ENCODE data around the gene PARD3B.

PARD3B gene

DNA sequence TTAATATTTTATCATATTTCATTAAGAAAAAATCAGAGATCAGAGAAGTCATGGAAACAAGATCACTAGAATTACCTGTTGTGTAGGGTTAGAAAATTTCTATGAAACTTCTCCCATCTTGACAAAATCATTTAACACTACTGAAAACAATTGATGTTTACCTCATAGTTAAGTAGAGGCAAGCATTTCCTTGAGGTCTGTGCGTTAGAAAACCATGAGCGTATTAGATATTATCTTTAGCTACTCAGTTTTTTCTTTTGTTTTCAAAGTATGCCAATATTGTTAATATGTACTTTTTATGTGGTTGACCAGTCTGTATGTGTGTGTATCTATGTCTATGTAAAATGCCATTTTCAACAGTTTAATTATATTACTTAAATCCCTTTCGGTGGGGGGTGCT is 335.7 kb downstream of the PARD3B start:
- POLR2A ChIA-PET, result no interaction called here

GRCh38 chr2:204881655-204882054 is 336.4 kb downstream of the PARD3B start:
- Histone ChIP-seq H3K27ac (ENCODE audit: insufficient read depth in 1 of 2, low read depth in 1 of 2, low read length in 2 of 2, poor library complexity in 1 of 2, severe bottlenecking in 2 of 2) (no peak overlapping the region), H3K4me3 (ENCODE audit: control insufficient read depth in 1 of 7, extremely low read depth in 1 of 7, insufficient read depth in 4 of 7, low read depth in 2 of 7, low read length in 6 of 7) (no peak overlapping the region), H3K36me3 (ENCODE audit: control insufficient read depth in 4 of 4, insufficient read depth in 4 of 4, low read length in 3 of 4) (no peaks in the 10 kb centered on the region), H3K27me3 (replicated peaks in 2 of 5; ENCODE audit: control insufficient read depth in 4 of 5, insufficient read depth in 5 of 5, low read length in 4 of 5) (no peaks in the 10 kb centered on the region), H3K9me3 (ENCODE audit: control extremely low read depth in 1 of 5, control insufficient read depth in 4 of 5, insufficient read depth in 2 of 5, low read depth in 1 of 5, low read length in 4 of 5) (no peaks in the 10 kb centered on the region), H3K4me1 (ENCODE audit: control extremely low read depth in 1 of 4, control insufficient read depth in 4 of 4, insufficient read depth in 4 of 4, low read length in 3 of 4) (no peaks in the 10 kb centered on the region)
- POLR2A ChIA-PET, result no interaction called here
- CTCF ChIA-PET, result interaction anchor here (0.5 to 1.7 kb wide), 6 partner anchors 10 to 1044 kb away, joined by 3 to 5 read pairs (median 3); no protein-coding TSS in a partner anchor
- DNase-seq, result no peak
- 71% methylated on average over 4 of the region's 4 CpGs for WGBS (ENCODE audit: insufficient coverage)

More for the DNA sequence above, 335.7 kb downstream of the PARD3B start:
- Histone ChIP-seq H3K27me3 (replicated peaks in 2 of 5; ENCODE audit: control insufficient read depth in 4 of 5, insufficient read depth in 5 of 5, low read length in 4 of 5) (no peaks in the 10 kb centered on the region), H3K27ac (ENCODE audit: insufficient read depth in 1 of 2, low read depth in 1 of 2, low read length in 2 of 2, poor library complexity in 1 of 2, severe bottlenecking in 2 of 2) (no peak overlapping the region), H3K4me3 (ENCODE audit: control insufficient read depth in 1 of 7, extremely low read depth in 1 of 7, insufficient read depth in 4 of 7, low read depth in 2 of 7, low read length in 6 of 7) (no peak overlapping the region), H3K4me1 (ENCODE audit: control extremely low read depth in 1 of 4, control insufficient read depth in 4 of 4, insufficient read depth in 4 of 4, low read length in 3 of 4) (no peaks in the 10 kb centered on the region), H3K9me3 (ENCODE audit: control extremely low read depth in 1 of 5, control insufficient read depth in 4 of 5, insufficient read depth in 2 of 5, low read depth in 1 of 5, low read length in 4 of 5) (no peaks in the 10 kb centered on the region), H3K36me3 (ENCODE audit: control insufficient read depth in 4 of 4, insufficient read depth in 4 of 4, low read length in 3 of 4) (no peaks in the 10 kb centered on the region)
- DNase-seq, result no peak
- CTCF ChIA-PET, result interaction anchor here (1.3 to 1.7 kb wide), 2 partner anchors 9 to 795 kb away, joined by 3 to 5 read pairs; no protein-coding TSS in a partner anchor
- no CpG with 5 or more reads among the region's 3 CpGs for WGBS (ENCODE audit: insufficient coverage)

DNA sequence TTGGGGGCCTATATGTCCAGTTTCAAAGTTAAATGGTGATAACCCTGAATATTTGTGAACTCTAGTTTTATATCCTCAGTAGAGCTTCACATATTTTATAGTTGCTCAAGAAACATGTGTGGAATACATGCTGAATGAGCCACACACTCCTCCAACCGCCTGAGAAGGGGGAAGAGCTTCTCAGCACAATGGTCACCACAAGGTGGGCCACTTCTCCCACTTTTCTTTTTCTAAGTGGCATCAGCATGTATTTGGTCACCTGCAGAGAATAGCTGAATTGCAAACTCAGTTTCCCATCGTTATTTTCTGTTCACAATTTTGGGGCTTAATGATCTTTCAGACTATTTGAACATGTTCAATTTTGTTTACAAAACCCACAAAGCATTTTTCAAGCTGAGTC is 340.5 kb downstream of the PARD3B start:
- H3K4me1 ChIP-seq (ENCODE audit: control extremely low read depth in 1 of 4, control insufficient read depth in 4 of 4, insufficient read depth in 4 of 4, low read length in 3 of 4), result no peaks in the 10 kb centered on the region
- H3K4me3 ChIP-seq (ENCODE audit: control insufficient read depth in 1 of 7, extremely low read depth in 1 of 7, insufficient read depth in 4 of 7, low read depth in 2 of 7, low read length in 6 of 7), result no peak overlapping the region
- POLR2A ChIA-PET, result no interaction called here
- H3K9me3 ChIP-seq (ENCODE audit: control extremely low read depth in 1 of 5, control insufficient read depth in 4 of 5, insufficient read depth in 2 of 5, low read depth in 1 of 5, low read length in 4 of 5), result no peaks in the 10 kb centered on the region
- peak; percentile 45 to 67 (median 60) for DNase-seq
- H3K27ac ChIP-seq (ENCODE audit: insufficient read depth in 1 of 2, low read depth in 1 of 2, low read length in 2 of 2, poor library complexity in 1 of 2, severe bottlenecking in 2 of 2), result no peak overlapping the region
- no peaks in the 10 kb centered on the region for H3K27me3 ChIP-seq (replicated peaks in 2 of 5; ENCODE audit: control insufficient read depth in 4 of 5, insufficient read depth in 5 of 5, low read length in 4 of 5)
- 50% methylated on average over 2 of the region's 2 CpGs for WGBS (ENCODE audit: insufficient coverage)
- H3K36me3 ChIP-seq (ENCODE audit: control insufficient read depth in 4 of 4, insufficient read depth in 4 of 4, low read length in 3 of 4), result no peaks in the 10 kb centered on the region
- CTCF ChIA-PET, result interaction anchor here (0.7 to 2.7 kb wide), 6 partner anchors 10 to 790 kb away, joined by 3 to 14 read pairs (median 4); no protein-coding TSS in a partner anchor

- H3K27me3 ChIP-seq (replicated peaks in 2 of 5; ENCODE audit: control insufficient read depth in 4 of 5, insufficient read depth in 5 of 5, low read length in 4 of 5), result no peaks in the 10 kb centered on the region
- H3K4me3 ChIP-seq (ENCODE audit: control insufficient read depth in 1 of 7, extremely low read depth in 1 of 7, insufficient read depth in 4 of 7, low read depth in 2 of 7, low read length in 6 of 7), result no peak overlapping the region
- H3K9me3 ChIP-seq (ENCODE audit: control extremely low read depth in 1 of 5, control insufficient read depth in 4 of 5, insufficient read depth in 2 of 5, low read depth in 1 of 5, low read length in 4 of 5), result no peaks in the 10 kb centered on the region
- WGBS (ENCODE audit: insufficient coverage), result no CpG with 5 or more reads among the region's 1 CpG
- no peak for DNase-seq
- CTCF ChIA-PET, result interaction anchor here (2.1 to 2.7 kb wide), 3 partner anchors 9 to 789 kb away, joined by 5 to 14 read pairs (median 13); no protein-coding TSS in a partner anchor
- no peaks in the 10 kb centered on the region for H3K36me3 ChIP-seq (ENCODE audit: control insufficient read depth in 4 of 4, insufficient read depth in 4 of 4, low read length in 3 of 4)
- no peaks in the 10 kb centered on the region for H3K4me1 ChIP-seq (ENCODE audit: control extremely low read depth in 1 of 4, control insufficient read depth in 4 of 4, insufficient read depth in 4 of 4, low read length in 3 of 4)
- POLR2A ChIA-PET, result no interaction called here
- no peak overlapping the region for H3K27ac ChIP-seq (ENCODE audit: insufficient read depth in 1 of 2, low read depth in 1 of 2, low read length in 2 of 2, poor library complexity in 1 of 2, severe bottlenecking in 2 of 2)
These were observed 341.4 kb downstream of the PARD3B start for GRCh38 chr2:204886713-204887112.

- CTCF ChIA-PET, result interaction anchor here (1.3 kb wide), 1 partner anchor 791 kb away, joined by 5 read pairs; no protein-coding TSS in a partner anchor
- POLR2A ChIA-PET, result no interaction called here
- H3K4me1 ChIP-seq (ENCODE audit: control extremely low read depth in 1 of 4, control insufficient read depth in 4 of 4, insufficient read depth in 4 of 4, low read length in 3 of 4), result no peaks in the 10 kb centered on the region
These were observed 342.9 kb downstream of the PARD3B start for GRCh38 chr2:204888222-204888621.

GRCh38 chr2:204890680-204891079 is 345.4 kb downstream of the PARD3B start:
- Histone ChIP-seq H3K4me3 (ENCODE audit: control insufficient read depth in 1 of 7, extremely low read depth in 1 of 7, insufficient read depth in 4 of 7, low read depth in 2 of 7, low read length in 6 of 7) (no peak overlapping the region), H3K9me3 (ENCODE audit: control extremely low read depth in 1 of 5, control insufficient read depth in 4 of 5, insufficient read depth in 2 of 5, low read depth in 1 of 5, low read length in 4 of 5) (no peaks in the 10 kb centered on the region), H3K27me3 (replicated peaks in 2 of 5; ENCODE audit: control insufficient read depth in 4 of 5, insufficient read depth in 5 of 5, low read length in 4 of 5) (no peaks in the 10 kb centered on the region), H3K4me1 (ENCODE audit: control extremely low read depth in 1 of 4, control insufficient read depth in 4 of 4, insufficient read depth in 4 of 4, low read length in 3 of 4) (peaks cover 0 to 3% (median 1%) of the 10 kb centered on the region in 4 experiments), H3K36me3 (ENCODE audit: control insufficient read depth in 4 of 4, insufficient read depth in 4 of 4, low read length in 3 of 4) (no peaks in the 10 kb centered on the region), H3K27ac (ENCODE audit: insufficient read depth in 1 of 2, low read depth in 1 of 2, low read length in 2 of 2, poor library complexity in 1 of 2, severe bottlenecking in 2 of 2) (no peak overlapping the region)
- POLR2A ChIA-PET, result no interaction called here
- WGBS (ENCODE audit: insufficient coverage), result no CpG with 5 or more reads among the region's 2 CpGs
- CTCF ChIA-PET, result interaction anchor here (1.6 kb wide), 1 partner anchor 785 kb away, joined by 8 read pairs; no protein-coding TSS in a partner anchor
- no peak for DNase-seq

More at GRCh38 chr2:204888222-204888621, 342.9 kb downstream of the PARD3B start:
- no peaks in the 10 kb centered on the region for H3K36me3 ChIP-seq (ENCODE audit: control insufficient read depth in 4 of 4, insufficient read depth in 4 of 4, low read length in 3 of 4)
- H3K9me3 ChIP-seq (ENCODE audit: control extremely low read depth in 1 of 5, control insufficient read depth in 4 of 5, insufficient read depth in 2 of 5, low read depth in 1 of 5, low read length in 4 of 5), result no peaks in the 10 kb centered on the region
- H3K4me3 ChIP-seq (ENCODE audit: control insufficient read depth in 1 of 7, extremely low read depth in 1 of 7, insufficient read depth in 4 of 7, low read depth in 2 of 7, low read length in 6 of 7), result no peak overlapping the region
- H3K27ac ChIP-seq (ENCODE audit: insufficient read depth in 1 of 2, low read depth in 1 of 2, low read length in 2 of 2, poor library complexity in 1 of 2, severe bottlenecking in 2 of 2), result no peak overlapping the region
- no peaks in the 10 kb centered on the region for H3K27me3 ChIP-seq (replicated peaks in 2 of 5; ENCODE audit: control insufficient read depth in 4 of 5, insufficient read depth in 5 of 5, low read length in 4 of 5)
- no peak for DNase-seq

DNA sequence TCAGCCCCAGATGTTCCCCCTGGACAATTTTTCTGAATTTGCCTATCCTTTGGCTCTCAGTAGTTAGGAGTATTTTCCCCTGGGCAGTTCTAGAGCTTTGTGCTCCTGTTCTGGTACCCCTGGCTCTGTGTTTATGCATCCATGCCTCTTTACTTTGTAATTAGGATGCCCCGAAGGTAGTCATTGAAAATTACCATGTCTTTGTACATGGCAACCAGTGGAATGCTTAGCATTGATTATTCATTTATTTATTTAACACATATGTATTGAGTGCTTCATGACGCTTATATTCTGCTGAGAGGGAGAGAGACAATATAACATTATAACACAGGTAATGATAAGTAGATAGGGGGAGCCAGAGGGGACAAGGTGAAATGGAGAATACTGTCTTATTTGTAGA is 346.5 kb downstream of the PARD3B start:
- H3K9me3 ChIP-seq (ENCODE audit: control extremely low read depth in 1 of 5, control insufficient read depth in 4 of 5, insufficient read depth in 2 of 5, low read depth in 1 of 5, low read length in 4 of 5), result no peaks in the 10 kb centered on the region
- peaks cover 0 to 3% (median 1%) of the 10 kb centered on the region in 4 experiments for H3K4me1 ChIP-seq (ENCODE audit: control extremely low read depth in 1 of 4, control insufficient read depth in 4 of 4, insufficient read depth in 4 of 4, low read length in 3 of 4)
- H3K27ac ChIP-seq (ENCODE audit: insufficient read depth in 1 of 2, low read depth in 1 of 2, low read length in 2 of 2, poor library complexity in 1 of 2, severe bottlenecking in 2 of 2), result no peak overlapping the region
- no peaks in the 10 kb centered on the region for H3K27me3 ChIP-seq (replicated peaks in 2 of 5; ENCODE audit: control insufficient read depth in 4 of 5, insufficient read depth in 5 of 5, low read length in 4 of 5)
- H3K4me3 ChIP-seq (ENCODE audit: control insufficient read depth in 1 of 7, extremely low read depth in 1 of 7, insufficient read depth in 4 of 7, low read depth in 2 of 7, low read length in 6 of 7), result no peak overlapping the region
- POLR2A ChIA-PET, result no interaction called here
- no CpG with 5 or more reads among the region's 2 CpGs for WGBS (ENCODE audit: insufficient coverage)
- no peak for DNase-seq
- no peaks in the 10 kb centered on the region for H3K36me3 ChIP-seq (ENCODE audit: control insufficient read depth in 4 of 4, insufficient read depth in 4 of 4, low read length in 3 of 4)
- CTCF ChIA-PET, result interaction anchor here (1.6 kb wide), 1 partner anchor 784 kb away, joined by 8 read pairs; no protein-coding TSS in a partner anchor
